Fibroblast of peridontal ligament (primary cell): ENCODE data around the gene C6orf120.

Experiments used
- DNase-seq: peaks from one replicate; pipeline ENCODE4 v3.0.0-alpha.2; 2010; ENCODE audit errors: extremely low read depth

C6orf120 gene

DNA sequence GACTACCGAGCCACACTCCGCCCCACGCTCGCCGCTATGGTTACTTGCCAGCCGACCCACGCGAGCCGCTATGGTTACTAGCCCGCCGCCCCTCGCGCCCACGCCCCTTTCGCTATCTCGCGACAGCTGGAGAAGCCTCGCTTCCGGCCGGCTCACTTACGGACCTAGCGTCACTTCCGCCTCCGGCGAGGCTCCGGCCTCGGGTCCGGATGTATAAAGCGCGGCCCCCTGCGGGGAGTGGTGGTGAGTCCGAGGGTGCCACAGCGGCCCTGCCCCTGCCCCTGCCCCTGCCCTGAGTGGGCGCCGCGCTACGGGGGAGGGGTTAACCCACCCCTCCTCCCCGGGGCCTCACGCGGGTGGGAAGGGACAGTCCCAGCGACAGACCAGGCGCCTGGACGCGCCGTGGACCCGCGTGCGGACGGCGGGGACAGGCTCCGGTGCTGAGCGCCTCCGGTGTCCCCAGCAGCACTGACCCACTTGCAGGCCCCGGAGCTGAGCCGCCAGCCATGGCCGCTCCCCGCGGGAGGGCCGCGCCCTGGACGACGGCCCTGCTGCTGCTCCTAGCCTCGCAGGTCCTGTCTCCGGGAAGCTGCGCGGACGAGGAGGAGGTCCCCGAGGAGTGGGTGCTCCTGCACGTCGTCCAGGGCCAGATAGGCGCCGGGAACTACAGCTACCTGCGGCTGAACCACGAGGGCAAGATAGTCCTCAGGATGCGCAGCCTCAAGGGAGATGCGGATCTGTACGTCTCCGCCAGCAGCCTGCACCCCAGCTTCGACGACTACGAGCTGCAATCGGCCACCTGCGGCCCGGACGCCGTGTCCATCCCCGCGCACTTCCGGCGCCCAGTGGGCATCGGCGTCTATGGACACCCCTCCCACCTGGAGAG, at the start of gene C6orf120, which contains the start of gene WDR27:
Gene C6orf120 (plus strand): TSS at position 173 of the 886 bp plus-strand sequence. CDS start 334 bp downstream, at position 507.
Gene WDR27 (minus strand): TSS at position 76 of the 886 bp plus-strand sequence. CDS start 13,024 bp downstream, outside the sequence.
- DNase-seq, result peak; percentile 93

- no peak for DNase-seq
Measured at GRCh38 chr6:169652896-169653295, 49.0 kb upstream of the C6orf120 start.

GRCh38 chr6:169653691-169654090, 48.2 kb upstream of the C6orf120 start:
- no peak for DNase-seq

- DNase-seq, result peak; percentile 67
Measured at GRCh38 chr6:169654598-169655391, 47.1 kb upstream of the C6orf120 start.

GRCh38 chr6:169656546-169657283, 45.2 kb upstream of the C6orf120 start:
- no peak for DNase-seq

DNA sequence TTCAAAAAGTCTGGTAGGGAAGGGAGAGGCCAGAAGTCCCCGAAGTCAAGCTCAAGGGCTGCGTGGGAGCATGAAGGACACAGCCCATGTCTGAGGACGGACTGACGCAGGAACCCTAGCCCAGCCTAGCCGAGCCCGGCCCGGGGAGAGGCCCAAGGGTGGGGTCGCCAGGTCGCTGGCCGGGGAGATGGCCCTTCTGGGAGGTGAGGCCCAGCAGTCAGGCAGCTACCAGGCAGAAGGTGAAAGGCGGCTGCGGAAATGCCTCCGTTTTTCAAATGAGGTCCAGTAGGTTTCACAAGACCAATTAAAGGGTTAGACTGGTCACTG, 44.7 kb upstream of the C6orf120 start:
- DNase-seq, result no peak

GRCh38 chr6:169659820-169660610, 41.9 kb upstream of the C6orf120 start:
- DNase-seq, result no peak

GRCh38 chr6:169660751-169661390, 41.1 kb upstream of the C6orf120 start:
- no peak for DNase-seq

DNA sequence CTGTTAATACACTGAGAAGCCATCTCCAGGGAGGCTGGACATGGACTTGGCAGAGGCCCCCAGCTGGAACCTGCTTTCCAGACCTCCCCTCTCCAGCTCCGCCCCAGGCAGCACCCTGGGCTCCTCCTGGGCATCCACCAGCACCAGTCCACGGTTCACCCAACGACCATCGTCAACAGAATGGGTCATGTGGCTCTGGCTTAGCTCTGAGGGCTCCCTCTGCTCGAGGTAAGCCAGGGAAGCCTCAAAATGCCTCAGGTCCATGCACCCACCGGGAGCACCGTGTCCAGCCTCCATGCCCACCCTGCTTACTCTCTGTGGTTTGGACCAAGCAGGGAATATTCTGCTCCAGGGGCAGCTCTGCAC, 40.6 kb upstream of the C6orf120 start:
- DNase-seq, result no peak

GRCh38 chr6:169663468-169663867, 38.5 kb upstream of the C6orf120 start:
- no peak for DNase-seq

DNA sequence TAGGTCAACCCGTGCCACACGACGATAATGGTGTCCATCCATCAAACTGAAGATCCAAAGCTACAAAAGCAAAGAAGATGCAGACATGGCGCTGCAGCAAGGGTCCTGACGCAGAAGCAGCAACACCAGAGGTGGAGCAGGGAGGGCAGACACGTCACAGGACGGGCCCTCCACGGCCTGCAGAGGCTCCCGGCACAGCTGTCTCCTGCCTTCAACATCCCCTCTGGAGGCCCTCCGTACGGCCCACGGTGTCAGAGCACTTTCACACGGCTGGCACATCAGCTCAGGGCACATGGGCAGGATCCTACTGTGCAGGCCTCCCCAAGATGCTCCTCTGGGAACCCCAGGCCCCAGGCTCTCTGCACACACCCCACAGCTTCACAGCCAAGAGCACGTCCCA, 37.7 kb upstream of the C6orf120 start:
- no peak for DNase-seq

DNA sequence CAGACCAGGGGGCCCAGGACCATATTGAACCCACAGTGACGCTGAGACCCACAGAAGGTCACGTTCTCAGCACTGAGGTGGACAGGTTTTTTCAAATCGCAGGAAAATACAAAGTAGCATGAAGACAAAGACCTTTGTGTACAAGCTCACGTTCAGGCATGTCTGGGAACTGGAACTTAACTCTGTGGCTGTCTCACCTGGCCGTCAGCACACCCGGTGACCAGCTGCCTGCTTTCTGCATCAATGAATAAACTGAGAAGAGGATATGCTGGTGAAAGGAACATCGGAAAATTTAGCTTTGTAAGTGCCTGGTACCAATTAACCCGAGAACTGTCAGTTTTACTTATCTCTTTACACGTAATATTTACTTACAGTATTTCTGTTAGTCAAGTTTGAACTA, 36.6 kb upstream of the C6orf120 start:
- DNase-seq, result no peak

DNA sequence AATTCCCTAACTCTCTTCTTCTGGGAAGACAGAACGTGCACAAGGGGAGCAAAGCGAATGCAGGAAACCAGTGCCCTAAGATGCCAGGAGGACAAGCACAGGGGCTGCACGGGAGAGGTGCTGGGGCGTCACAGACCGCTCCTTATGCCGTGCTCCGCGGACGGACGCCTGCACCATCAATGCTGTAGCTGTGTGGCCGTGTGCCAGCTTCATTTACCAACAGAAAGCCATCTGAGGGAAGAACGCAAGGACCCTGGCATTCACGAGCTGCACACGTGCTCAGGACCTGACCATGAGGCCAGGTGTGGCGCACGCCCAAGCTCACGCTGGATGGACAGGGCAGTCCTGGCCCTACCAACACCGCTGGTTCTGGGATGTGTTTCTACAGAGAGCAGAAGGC, 35.5 kb upstream of the C6orf120 start:
- DNase-seq, result no peak

DNA sequence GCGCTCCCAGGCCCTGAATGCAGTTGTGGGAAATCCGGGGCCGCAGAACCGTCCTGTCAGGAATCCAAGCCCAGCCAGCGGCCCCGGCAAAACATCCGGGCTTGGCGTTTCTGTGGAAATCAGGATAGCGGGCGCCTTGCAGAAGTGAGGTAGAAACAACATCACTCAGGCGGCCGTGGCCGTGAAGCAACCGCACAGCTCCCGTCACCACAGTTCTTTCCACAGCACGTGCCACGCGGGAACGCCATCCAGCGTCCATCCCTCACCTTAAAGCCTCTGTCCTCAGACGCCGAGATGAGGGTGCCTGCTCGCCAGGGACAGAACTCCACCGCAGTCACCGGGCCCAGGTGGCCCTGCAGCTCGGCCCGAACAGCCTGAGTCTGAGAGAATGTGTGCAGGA, 34.2 kb upstream of the C6orf120 start:
- no peak for DNase-seq

GRCh38 chr6:169668203-169668847, 33.6 kb upstream of the C6orf120 start:
- no peak for DNase-seq

DNA sequence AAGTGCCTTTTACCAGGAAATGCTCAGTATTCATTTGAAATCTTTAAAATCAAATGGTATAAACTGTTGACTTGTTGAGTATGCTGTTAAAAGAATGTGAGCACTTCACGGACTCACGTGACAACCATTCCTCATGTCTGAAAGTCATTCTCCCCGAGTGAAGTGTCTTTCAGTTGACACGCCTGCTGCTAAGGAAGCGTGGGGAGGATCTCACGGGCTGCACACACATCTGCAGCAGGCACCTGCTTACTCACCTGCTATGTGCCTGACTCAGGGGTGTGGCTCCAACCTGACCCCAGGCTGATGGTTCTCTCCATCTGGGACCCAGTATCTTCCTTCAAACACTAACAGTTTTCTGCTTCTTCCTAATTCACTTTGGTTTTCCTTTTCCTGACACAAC, 32.8 kb upstream of the C6orf120 start:
- no peak for DNase-seq

GRCh38 chr6:169669889-169670288, 32.0 kb upstream of the C6orf120 start:
- no peak for DNase-seq

- no peak for DNase-seq
Measured at GRCh38 chr6:169671563-169671962, 30.4 kb upstream of the C6orf120 start.

- DNase-seq, result no peak
Measured at GRCh38 chr6:169675011-169675410, 26.9 kb upstream of the C6orf120 start.

DNA sequence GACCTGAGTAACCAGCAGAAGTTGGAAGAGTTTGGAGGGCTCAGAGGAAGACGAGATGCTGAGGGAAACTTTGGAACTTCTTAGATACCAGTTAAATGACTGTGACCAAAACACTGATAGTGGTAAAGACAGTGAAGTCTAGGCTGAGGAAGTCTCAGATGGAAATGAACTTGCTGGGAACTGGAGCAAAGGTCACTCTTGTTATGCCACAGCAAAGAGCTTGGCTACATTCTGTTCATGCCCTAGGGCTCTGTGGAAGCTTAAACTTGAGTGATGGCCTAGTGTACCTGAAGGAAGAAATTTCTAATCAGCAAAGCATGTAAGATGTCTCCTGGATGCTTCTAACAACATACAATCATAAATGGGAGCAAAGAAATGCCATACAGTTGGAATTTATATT, 24.8 kb upstream of the C6orf120 start:
- DNase-seq, result no peak
